ENCODE data around the gene OR1C1.
"Not testable (repeated sequence)": the region's sequence is repeated elsewhere in the genome, so short reads cannot be mapped to it uniquely, and the experiment has no call there.

OR1C1 gene, protein sequence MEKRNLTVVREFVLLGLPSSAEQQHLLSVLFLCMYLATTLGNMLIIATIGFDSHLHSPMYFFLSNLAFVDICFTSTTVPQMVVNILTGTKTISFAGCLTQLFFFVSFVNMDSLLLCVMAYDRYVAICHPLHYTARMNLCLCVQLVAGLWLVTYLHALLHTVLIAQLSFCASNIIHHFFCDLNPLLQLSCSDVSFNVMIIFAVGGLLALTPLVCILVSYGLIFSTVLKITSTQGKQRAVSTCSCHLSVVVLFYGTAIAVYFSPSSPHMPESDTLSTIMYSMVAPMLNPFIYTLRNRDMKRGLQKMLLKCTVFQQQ

DNA sequence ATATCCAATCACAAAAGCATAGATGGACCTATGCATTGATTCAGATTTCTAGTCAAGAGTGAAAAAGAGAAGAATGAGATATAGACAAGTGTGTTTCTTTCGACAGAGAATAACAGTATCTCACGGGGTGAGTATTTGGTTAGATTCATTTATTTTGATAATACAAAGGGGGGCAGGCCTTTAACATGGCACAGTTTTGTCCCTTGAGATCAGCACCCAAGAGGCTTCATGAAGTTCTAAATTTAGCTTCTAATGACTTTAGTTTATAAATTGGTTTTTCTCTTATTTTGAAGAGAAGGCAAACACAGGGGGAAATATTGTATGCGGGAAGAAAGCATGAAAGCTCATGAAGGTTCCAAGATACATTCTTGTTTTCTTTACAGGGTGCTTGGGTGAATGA lies at the start of gene OR1C1:
Gene OR1C1 (minus strand): TSS at position 101 of the 400 bp plus-strand sequence. CDS start 2,150 bp downstream, outside the sequence.
- no peak for DNase-seq

DNA sequence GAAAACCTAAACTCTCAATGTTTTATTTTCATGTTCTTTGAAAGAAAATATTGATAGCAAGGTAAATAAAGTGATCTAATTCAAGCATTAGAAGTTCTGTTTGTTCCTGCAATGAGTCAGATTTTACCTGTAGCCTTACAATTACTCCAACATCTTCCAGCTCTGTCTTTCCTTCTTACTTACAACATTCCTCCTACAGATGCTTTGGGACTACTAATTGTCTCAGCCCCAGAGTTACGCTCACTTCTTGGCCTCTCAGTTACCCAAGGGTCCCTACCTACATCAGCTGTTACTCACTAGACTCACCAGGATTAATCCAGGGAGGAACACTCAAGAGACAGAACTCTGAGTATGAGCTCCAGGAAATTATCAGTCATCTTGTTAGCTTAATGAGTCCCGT lies 37.2 kb upstream of the OR1C1 start:
- DNase-seq: no peak

- no peak for DNase-seq
These were observed 9.2 kb upstream of the OR1C1 start for GRCh38 chr1:247769603-247770002.

DNA sequence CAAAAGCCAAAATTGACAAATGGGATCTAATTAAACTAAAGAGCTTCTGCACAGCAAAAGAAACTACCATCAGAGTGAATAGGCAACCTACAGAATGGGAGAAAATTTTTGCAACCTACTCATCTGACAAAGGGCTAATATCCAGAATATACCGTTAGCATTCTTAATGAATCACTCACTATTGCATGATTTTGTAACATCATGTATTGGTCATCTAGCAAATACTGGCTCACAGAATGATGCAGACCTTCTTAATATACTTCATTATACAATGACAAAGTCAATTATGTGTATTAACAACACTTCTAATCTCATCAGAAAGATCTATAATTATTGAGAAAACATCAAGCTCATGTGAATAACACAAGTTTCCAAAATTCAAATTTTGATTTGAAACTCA lies 6.0 kb downstream of the OR1C1 start:
- not testable (repeated sequence) for DNase-seq

DNA sequence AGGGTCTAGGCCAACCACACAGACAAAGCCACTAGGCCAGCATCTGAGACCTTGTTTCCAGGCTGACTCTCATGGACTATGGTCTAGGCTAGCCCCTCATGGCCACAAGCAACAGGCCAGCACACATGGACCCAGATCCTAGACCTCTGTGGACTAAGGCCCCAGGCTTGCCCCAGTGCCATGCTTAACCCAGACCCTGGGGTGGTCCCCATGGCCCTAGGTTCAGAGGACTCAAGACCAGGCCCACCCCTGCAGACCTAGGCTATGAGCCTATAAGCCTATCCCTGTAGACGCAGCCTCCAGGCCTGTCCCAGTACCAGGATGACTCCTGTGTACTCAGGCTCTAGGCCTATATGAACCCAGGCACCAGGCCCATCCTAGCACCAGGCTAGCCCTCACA lies 10.5 kb downstream of the OR1C1 start:
- no peak for DNase-seq

DNA sequence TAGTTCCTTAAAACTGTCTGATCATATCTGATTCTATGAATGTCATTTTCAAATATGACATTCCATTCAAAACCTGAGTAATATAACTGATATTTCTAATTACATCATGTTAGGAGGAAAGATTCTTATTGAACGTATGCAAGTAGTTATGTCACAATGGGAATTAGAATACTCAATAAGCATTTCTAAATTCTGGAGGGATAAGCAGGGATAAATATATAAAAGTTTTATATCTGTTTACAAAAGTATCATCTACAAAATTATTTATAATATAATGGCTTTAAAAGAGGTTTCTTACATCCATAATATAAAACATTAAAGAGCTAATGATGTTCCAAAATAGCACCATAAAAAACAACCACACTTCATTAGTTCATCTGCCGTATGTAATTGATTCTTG lies 12.3 kb downstream of the OR1C1 start, which contains the start of gene OR14A2:
Gene OR14A2 (minus strand): TSS at position 101 of the 400 bp plus-strand sequence.
- DNase-seq: no peak

DNA sequence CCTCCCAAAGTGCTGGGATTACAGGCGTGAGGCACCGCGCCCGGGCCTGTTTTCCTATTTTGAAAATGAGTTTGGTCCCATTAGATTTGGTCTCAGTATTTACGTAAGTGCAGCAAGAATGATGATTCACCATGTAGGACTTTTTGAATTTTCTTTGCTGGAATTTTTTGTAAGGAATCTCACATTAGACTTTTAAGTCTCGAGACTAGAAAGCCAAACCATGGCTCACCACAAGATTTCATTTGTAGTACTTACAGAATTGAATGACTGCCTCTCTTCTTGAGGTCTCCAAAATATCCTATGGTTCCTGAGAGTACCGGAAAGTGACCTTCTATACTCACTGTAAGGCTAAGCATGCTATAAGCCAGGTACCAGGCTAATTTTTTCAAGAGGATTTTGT lies 12.7 kb downstream of the OR1C1 start:
- no peak for DNase-seq

GRCh38 chr1:247746391-247746935 lies 13.9 kb downstream of the OR1C1 start:
- DNase-seq: no peak

- not testable (repeated sequence) for DNase-seq
These were observed 18.1 kb downstream of the OR1C1 start for GRCh38 chr1:247742215-247742760.

- no peak for DNase-seq
These were observed 18.6 kb downstream of the OR1C1 start for GRCh38 chr1:247741756-247742155.

DNA sequence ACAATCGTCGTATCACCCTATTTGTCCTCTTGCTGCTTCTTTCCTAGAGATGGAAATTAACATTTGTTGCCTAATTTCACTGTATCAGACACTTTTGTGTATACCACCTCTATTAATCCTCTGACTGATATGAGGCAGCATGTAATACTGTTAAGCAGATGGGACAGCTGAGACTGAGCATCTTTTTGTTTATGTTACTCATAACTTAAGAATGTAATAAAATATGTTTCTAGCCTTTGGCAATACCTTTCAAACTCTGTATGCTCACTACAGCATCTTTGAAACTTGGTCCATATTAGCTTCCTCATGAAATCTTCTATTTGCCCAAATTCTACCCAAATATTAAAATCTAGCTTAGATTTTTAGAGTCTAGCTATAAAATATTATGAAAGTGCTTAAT lies 19.6 kb downstream of the OR1C1 start:
- DNase-seq: no peak

GRCh38 chr1:247738315-247738714 lies 22.0 kb downstream of the OR1C1 start, which contains the start of gene OR14K1:
Gene OR14K1, plus strand, starts transcription at chr1:247738615. Its CDS starts 0 bp downstream, at chr1:247738615.
- no peak for DNase-seq

DNA sequence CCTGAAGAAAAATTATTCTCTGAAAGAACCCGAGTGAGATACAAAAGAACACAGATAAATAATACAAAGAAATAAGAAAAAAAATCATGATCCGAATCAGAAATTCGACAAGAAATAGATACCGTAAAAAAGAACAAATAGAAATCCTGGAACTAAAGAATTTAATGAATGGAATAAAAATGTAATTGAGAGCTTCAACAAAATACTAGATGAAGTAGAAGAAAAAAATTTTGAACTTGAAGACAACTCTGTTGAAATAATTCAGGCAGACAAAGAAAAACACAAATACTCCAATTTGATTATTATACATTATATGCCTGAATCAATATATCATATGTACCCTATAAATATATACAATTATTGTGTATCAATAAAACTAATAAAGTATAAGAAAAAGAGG lies 39.1 kb downstream of the OR1C1 start:
- DNase-seq: no peak

DNA sequence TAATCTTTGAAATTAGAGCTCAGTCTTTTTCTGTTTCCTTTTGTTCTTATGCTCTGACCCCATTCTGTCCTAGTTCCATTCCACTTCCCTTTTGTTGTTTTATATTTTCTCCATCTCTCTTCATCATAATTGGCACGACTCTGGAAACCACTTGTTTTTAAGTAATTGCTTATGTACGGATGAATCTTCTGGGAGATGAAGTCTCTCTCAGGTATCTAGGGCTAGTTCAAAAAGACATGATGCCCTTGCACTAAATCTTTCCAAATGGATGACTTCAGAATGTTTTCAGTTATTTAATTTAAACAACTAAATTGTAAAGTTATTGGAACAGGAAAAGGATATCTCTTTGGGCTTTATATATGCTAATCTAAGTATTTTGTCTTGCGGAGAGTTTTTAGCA lies 43.8 kb downstream of the OR1C1 start, which contains the start of gene OR6F1:
Gene OR6F1 (minus strand): TSS at position 101 of the 400 bp plus-strand sequence. CDS start 3,891 bp downstream, outside the sequence.
- DNase-seq: no peak

- no peak for DNase-seq
These were observed 46.6 kb downstream of the OR1C1 start for GRCh38 chr1:247713753-247714152.

DNA sequence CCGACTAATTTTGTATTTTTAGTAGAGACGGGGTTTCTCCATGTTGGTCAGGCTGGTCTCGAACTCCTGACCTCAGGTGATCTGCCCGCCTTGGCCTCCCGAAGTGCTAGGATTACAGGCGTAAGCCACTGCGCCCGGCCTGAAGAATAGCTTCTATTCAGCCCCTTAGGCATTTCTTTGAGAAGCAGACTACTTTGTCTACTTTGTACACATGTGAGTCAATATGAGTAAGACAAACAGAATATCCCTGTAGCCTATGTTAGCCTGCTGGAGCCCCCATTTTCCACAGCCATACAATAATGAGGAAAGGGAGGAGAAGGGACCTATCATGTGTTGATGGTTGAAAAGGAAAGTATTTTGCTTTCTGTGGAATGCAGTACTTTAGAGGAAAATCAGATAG lies 49.7 kb downstream of the OR1C1 start:
- not testable (repeated sequence) for DNase-seq
